ENCODE data around the gene SLX4IP. TPM values are rescaled to one million over a fixed set of nuclear protein-coding genes. Genes with fewer than 3 reads are reported as not detected.

SLX4IP gene
- total RNA-seq, 2 donors from 2014 or later = 4.7 to 5.8 TPM

DNA sequence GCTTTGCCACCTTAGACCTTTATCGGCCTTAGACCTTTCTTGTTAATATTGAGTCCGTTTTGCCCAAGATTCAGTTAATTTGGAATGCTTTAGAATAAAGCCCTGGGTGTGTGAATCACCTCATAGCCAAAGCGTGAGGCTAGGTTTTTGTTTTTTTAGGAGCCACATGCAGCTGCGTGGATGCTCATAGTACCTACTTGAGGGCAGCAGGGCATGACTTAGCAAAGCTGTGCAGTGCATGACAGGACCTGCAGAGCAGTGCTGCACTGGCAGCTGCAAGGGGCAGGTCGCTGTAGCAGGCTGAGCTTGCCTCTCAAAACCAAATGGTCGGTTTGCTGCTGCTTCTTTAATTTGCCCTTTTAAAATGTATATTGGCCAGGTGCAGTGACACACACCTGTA, 122.6 kb downstream of the SLX4IP start:
- no peak for DNase-seq (ENCODE audit: low spot score)
- H3K27ac ChIP-seq = peak overlapping the region; percentile 73 to 74
- TF ChIP-seq, protein P1, sequence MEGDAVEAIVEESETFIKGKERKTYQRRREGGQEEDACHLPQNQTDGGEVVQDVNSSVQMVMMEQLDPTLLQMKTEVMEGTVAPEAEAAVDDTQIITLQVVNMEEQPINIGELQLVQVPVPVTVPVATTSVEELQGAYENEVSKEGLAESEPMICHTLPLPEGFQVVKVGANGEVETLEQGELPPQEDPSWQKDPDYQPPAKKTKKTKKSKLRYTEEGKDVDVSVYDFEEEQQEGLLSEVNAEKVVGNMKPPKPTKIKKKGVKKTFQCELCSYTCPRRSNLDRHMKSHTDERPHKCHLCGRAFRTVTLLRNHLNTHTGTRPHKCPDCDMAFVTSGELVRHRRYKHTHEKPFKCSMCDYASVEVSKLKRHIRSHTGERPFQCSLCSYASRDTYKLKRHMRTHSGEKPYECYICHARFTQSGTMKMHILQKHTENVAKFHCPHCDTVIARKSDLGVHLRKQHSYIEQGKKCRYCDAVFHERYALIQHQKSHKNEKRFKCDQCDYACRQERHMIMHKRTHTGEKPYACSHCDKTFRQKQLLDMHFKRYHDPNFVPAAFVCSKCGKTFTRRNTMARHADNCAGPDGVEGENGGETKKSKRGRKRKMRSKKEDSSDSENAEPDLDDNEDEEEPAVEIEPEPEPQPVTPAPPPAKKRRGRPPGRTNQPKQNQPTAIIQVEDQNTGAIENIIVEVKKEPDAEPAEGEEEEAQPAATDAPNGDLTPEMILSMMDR (IDR thresholded peaks at IDR 0.05) = no peak
- H3K4me3 ChIP-seq = no peak overlapping the region
- peak; percentile 41 for ATAC-seq (ENCODE audit: insufficient number of reproducible peaks, low FRiP score, low read depth)
- no peaks in the 10 kb centered on the region for H3K36me3 ChIP-seq
- no peaks in the 10 kb centered on the region for H3K27me3 ChIP-seq (replicated peaks; ENCODE audit: insufficient read depth)
- H3K4me1 ChIP-seq (ENCODE audit: control insufficient read depth in 1 of 2, low read depth in 2 of 2) = peaks cover 14 to 80% of the 10 kb centered on the region in 2 donors
- no peaks in the 10 kb centered on the region for H3K9me3 ChIP-seq

DNA sequence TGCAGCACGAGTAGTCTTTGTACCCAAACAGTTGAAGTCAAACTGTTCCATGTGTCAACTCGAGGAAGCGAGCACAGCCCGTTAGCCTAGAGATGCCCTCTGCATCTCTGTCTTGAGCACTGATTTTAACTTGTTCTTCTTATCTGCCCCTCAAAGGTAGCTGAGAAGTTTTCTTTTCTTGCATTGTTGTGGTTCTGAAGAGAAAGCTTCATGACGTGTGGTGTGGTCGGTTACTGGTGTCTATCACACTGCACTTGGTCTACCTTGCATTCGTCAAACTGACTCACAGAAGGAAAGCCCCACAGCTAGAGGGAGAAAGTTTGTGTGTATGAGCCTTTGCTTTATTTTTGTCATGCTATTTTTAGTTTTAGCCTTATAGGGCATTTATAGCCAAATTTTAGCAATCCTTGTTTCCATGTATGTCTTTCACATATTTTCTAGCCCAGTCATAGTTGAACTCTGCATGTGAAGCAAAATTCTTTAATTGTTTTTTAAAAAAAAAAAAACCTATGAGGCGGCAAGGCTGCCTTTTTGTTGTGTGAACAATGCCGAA, 123.6 kb downstream of the SLX4IP start:
- DNase-seq (ENCODE audit: low spot score) (no peak), ATAC-seq (ENCODE audit: insufficient number of reproducible peaks, low FRiP score, low read depth) (peak; percentile 78)
- Histone ChIP-seq H3K27me3 (replicated peaks; ENCODE audit: insufficient read depth) (no peaks in the 10 kb centered on the region), H3K4me1 (ENCODE audit: control insufficient read depth in 1 of 2, low read depth in 2 of 2) (peaks cover 14 to 70% of the 10 kb centered on the region in 2 donors), H3K27ac (peak overlapping the region; percentile 73 to 74), H3K9me3 (no peaks in the 10 kb centered on the region), H3K4me3 (peak overlapping the region; percentile 21), H3K36me3 (no peaks in the 10 kb centered on the region)
- TF ChIP-seq, protein P1 (IDR thresholded peaks at IDR 0.05) = no peak

DNA sequence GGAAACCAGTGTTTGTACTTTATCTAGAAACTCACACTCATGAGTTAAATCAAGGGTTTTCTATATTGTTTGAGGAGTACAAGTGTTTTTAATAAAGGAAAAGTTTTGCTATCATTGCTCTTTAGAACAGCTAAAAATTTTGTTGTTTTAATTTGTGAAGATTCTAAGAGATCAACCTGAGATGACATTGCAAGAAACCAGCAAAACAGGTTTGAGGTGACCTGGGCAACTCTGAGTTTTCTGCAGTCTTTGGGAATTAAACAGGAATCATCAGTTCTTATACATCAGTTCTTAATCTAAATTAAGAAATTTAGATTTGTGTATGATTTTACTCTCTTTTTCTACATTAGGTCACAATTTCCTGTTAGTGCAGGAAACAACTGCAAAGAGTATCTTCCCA, 124.2 kb downstream of the SLX4IP start:
- peak overlapping the region; percentile 73 to 74 for H3K27ac ChIP-seq
- no peaks in the 10 kb centered on the region for H3K27me3 ChIP-seq (replicated peaks; ENCODE audit: insufficient read depth)
- DNase-seq (ENCODE audit: low spot score) (no peak), ATAC-seq (ENCODE audit: insufficient number of reproducible peaks, low FRiP score, low read depth) (no peak)
- H3K4me3 ChIP-seq = no peak overlapping the region
- TF ChIP-seq, protein P1 (IDR thresholded peaks at IDR 0.05) = no peak
- H3K36me3 ChIP-seq = no peaks in the 10 kb centered on the region
- H3K9me3 ChIP-seq = no peaks in the 10 kb centered on the region
- H3K4me1 ChIP-seq (ENCODE audit: control insufficient read depth in 1 of 2, low read depth in 2 of 2) = peaks cover 14 to 66% of the 10 kb centered on the region in 2 donors

DNA sequence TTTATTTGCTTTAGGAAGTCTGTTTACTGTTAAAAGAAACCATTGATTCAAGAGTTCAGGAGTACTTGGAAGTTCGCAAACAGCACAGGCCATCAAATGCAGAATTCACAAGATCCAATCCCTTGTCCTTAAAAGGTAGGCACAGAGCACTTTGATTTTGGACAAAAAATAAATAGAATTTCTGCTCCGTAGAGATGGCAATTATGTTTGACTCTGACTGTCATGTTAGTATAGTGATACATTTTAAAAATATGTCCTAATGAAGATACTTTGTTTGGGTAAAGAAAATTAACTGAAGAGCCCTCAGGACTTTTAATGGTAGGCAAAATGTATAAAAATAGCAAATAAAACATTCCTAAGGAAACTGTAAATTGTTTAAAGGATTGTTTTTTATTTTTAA, 125.6 kb downstream of the SLX4IP start:
- H3K27ac ChIP-seq = peak overlapping the region; percentile 48 to 74
- ATAC-seq (ENCODE audit: insufficient number of reproducible peaks, low FRiP score, low read depth) = no peak
- peaks cover 12 to 64% of the 10 kb centered on the region in 2 donors for H3K4me1 ChIP-seq (ENCODE audit: control insufficient read depth in 1 of 2, low read depth in 2 of 2)
- TF ChIP-seq, protein P1 (IDR thresholded peaks at IDR 0.05) = no peak
- no peak overlapping the region for H3K4me3 ChIP-seq
- H3K9me3 ChIP-seq = no peaks in the 10 kb centered on the region
- DNase-seq (ENCODE audit: low spot score) = no peak
- no peaks in the 10 kb centered on the region for H3K36me3 ChIP-seq
- H3K27me3 ChIP-seq (replicated peaks; ENCODE audit: insufficient read depth) = no peaks in the 10 kb centered on the region

DNA sequence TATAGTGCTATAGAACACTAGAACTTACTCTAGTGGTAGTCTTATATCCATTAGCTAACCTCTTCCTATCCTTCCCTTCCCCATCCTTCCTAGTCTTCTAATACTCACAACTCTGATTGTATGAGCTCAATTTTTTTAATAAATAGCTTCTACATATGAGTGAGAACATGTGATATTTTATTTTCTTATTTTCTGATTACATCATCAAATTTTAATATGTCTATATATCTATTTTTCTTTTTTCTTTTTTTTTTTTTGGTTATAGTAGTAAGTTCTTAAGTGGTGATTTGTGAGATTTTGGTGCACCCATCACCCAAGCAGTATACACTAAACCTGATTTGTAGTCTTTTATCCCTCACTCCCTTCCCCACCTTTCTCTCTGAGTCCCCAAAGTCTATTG, 126.2 kb downstream of the SLX4IP start:
- Histone ChIP-seq H3K27me3 (replicated peaks; ENCODE audit: insufficient read depth) (no peaks in the 10 kb centered on the region), H3K27ac (no peak overlapping the region), H3K4me3 (no peak overlapping the region), H3K36me3 (no peaks in the 10 kb centered on the region), H3K4me1 (ENCODE audit: control insufficient read depth in 1 of 2, low read depth in 2 of 2) (peaks cover 11 to 62% of the 10 kb centered on the region in 2 donors), H3K9me3 (no peaks in the 10 kb centered on the region)
- TF ChIP-seq, protein P1 (IDR thresholded peaks at IDR 0.05) = no peak
- no peak for DNase-seq (ENCODE audit: low spot score)
- no peak for ATAC-seq (ENCODE audit: insufficient number of reproducible peaks, low FRiP score, low read depth)
